ENCODE measurements around the gene ASCC1. TPM values are rescaled to one million over a fixed set of nuclear protein-coding genes. Genes with fewer than 3 reads are reported as not detected.

Gene ASCC1
- total and polyA plus RNA-seq, 2 donors (not counting 3 experiments of a cell fraction or from before 2014, with no cell fraction given) = 16.0 to 24.9 TPM

GRCh38 chr10:72133517-72133916 is 82.6 kb downstream of the ASCC1 start:
- TF ChIP-seq POLR2A (IDR thresholded peaks at IDR 0.05; ENCODE audit: low read depth, low read length) = no peak
- TF ChIP-seq MAX (IDR thresholded peaks at IDR 0.05; ENCODE audit: insufficient read depth, insufficient read length) = no peak
- no peak for TF ChIP-seq CTCF (IDR thresholded peaks at IDR 0.05; ENCODE audit: extremely low read depth in 1 of 2, insufficient read depth in 1 of 2, low read depth in 1 of 2, low read length in 2 of 2)
- TF ChIP-seq FOS (IDR thresholded peaks at IDR 0.05; ENCODE audit: borderline replicate concordance, insufficient read depth, low read length) = no peak
- no peak for TF ChIP-seq POLR2AphosphoS5 (IDR thresholded peaks at IDR 0.05; ENCODE audit: insufficient read depth, low read depth, low read length)
- TF ChIP-seq GATA2 (IDR thresholded peaks at IDR 0.05; ENCODE audit: insufficient read depth, insufficient read length, low read depth, low read length) = no peak
- CTCF ChIA-PET = interaction anchor here (2.8 to 3.9 kb wide), 2 partner anchors 8 to 83 kb away, joined by 10 read pairs; partner anchors contain the start of genes ANAPC16 and ASCC1
- Histone ChIP-seq H3K9ac (replicated peaks; ENCODE audit: extremely low read depth, insufficient read depth, low read length) (no peak overlapping the region), H3K4me3 (replicated peaks in 1 of 3; ENCODE audit: insufficient read depth in 1 of 3, low read depth in 1 of 3, low read length in 3 of 3) (no peak overlapping the region), H3K27me3 (ENCODE audit: control insufficient read depth in 2 of 2, insufficient read depth in 2 of 2, low read length in 2 of 2) (no peaks in the 10 kb centered on the region), H3K36me3 (ENCODE audit: control insufficient read depth in 2 of 2, extremely low read depth in 1 of 2, insufficient read depth in 2 of 2, low read length in 2 of 2) (no peaks in the 10 kb centered on the region), H3K9me1 (replicated peaks; ENCODE audit: control insufficient read depth, extremely low read depth, insufficient read depth, low read length) (no peaks in the 10 kb centered on the region), H4K20me1 (replicated peaks; ENCODE audit: control insufficient read depth, extremely low read depth, insufficient read depth, low read length) (no peaks in the 10 kb centered on the region), H3K27ac (ENCODE audit: insufficient read depth, low read depth, low read length) (no peak overlapping the region), H3K4me1 (ENCODE audit: control insufficient read depth, extremely low read depth, insufficient read depth, low read length) (no peaks in the 10 kb centered on the region), H3K4me2 (ENCODE audit: insufficient read depth, low read length) (no peak overlapping the region), H2AFZ (ENCODE audit: low read depth, low read length) (no peak overlapping the region), H3K9me3 (replicated peaks; ENCODE audit: control insufficient read depth, insufficient read depth, low read length) (no peaks in the 10 kb centered on the region), H3K79me2 (ENCODE audit: control insufficient read depth, insufficient read depth, low read length) (no peaks in the 10 kb centered on the region)
- intact Hi-C loops (cut with micrococcal nuclease) = loop anchor here (5.0 kb wide), 1 partner anchor 39 kb away; no protein-coding TSS in a partner anchor
- FAIRE-seq (no peak), DNase-seq (ENCODE audit: low read depth, low spot score) (no peak)
- no TSS peak for BruUV-seq (replicated peaks)
- POLR2A ChIA-PET = no interaction called here
- dilution Hi-C loops (cut with MboI; ENCODE audit: extremely low pct_ligation_motif_present, low sequenced_read_pairs) = no loop called here
